SHP77 treated with DMSO at 0.1 percent for 48 hours (cell line): Measurements from ENCODE around the gene TATDN2.

ENCODE experiments used
- DNase-seq: peaks from one replicate; lab custom pipeline; 2025; lab: John Stamatoyannopoulos, UW

The TATDN2 gene

GRCh38 chr3:10248184-10248983 is at the start of gene TATDN2:
TSS of gene TATDN2 (plus strand) at chr3:10248459. CDS start at chr3:10249201, 742 bp downstream.
- peak; percentile 89 for DNase-seq

- DNase-seq = no peak
These were observed 49.3 kb upstream of the TATDN2 start for GRCh38 chr3:10198761-10199649.

- no peak for DNase-seq
These were observed 43.3 kb upstream of the TATDN2 start for GRCh38 chr3:10204921-10205320.

GRCh38 chr3:10205451-10206165 is 42.7 kb upstream of the TATDN2 start:
- no peak for DNase-seq

DNA sequence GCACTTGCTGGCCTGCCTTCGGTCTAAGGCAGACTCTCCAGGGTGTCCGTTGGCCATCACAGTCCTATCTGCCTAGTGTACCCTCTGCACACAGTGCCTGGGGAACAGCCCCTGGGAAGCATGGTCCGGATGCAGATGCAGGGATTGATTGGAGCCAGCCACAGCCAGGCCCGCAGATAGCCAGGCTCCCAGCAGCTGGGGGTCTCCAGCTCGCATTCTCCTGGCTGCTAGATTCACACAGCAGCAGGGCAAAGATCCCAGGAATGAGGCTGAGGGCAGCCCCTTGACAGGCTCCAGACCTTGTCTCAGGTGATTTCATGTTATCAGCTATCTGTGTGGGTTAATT is 42.1 kb upstream of the TATDN2 start:
- no peak for DNase-seq

GRCh38 chr3:10213156-10213792 is 35.0 kb upstream of the TATDN2 start:
- DNase-seq = no peak

DNA sequence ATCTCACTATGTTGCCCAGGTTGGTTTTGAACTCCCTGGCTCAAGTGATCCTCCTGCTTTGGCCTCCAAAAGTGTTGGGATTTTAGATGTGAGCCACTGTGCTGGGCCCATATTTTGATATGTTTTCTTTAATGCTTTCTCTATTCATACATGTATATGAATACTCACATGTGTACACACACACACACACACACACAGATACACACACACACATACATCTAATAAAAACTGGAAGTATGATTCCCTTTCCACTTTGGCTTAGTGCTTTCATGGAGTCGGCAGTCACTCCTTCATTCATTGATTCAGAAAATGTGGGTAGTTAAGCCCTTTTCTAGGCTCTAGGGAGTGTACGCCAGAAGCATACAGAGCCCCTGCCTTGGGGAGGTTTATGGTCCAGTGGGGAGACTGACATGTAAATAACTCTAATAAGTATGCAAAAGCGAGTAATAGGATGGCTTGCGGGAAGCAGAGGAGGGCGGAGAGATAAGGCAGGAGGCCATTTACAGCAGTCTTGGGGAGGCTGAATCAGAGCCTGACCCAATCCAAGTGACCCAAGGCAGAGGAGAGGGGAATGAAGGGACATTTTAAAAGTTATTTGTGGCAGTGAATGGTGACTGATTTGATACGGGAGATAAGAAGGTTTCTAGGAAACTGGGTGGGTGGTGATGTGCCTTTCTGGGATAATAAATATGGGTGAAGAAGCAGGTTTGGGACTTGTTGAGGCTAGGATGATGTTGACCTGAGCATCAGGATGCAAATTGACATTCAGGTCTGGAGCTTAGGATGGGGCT is 32.5 kb upstream of the TATDN2 start:
- DNase-seq = no peak

DNA sequence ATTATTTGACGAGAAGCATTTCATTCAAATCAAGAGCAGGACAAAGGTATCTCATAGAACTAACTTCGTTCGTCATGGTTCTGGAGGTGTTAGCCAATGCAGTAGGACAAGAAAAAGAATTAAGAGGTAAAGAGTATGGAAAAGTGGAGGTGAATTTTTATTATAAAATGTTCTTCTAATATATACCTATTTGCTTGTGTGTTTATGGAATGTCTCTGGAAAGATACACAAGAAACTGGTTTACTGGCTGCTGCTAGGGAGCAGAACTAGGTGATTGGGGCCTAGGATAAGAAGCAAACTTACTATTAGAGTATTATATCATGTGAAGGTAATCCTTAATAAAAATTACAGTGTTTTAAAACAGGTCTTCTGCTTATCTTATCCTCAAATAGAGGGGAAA is 30.9 kb upstream of the TATDN2 start:
- DNase-seq = no peak

- DNase-seq = no peak
These were observed 28.5 kb upstream of the TATDN2 start for GRCh38 chr3:10219737-10220136.

GRCh38 chr3:10223676-10224639 is 24.3 kb upstream of the TATDN2 start:
- DNase-seq = no peak

DNA sequence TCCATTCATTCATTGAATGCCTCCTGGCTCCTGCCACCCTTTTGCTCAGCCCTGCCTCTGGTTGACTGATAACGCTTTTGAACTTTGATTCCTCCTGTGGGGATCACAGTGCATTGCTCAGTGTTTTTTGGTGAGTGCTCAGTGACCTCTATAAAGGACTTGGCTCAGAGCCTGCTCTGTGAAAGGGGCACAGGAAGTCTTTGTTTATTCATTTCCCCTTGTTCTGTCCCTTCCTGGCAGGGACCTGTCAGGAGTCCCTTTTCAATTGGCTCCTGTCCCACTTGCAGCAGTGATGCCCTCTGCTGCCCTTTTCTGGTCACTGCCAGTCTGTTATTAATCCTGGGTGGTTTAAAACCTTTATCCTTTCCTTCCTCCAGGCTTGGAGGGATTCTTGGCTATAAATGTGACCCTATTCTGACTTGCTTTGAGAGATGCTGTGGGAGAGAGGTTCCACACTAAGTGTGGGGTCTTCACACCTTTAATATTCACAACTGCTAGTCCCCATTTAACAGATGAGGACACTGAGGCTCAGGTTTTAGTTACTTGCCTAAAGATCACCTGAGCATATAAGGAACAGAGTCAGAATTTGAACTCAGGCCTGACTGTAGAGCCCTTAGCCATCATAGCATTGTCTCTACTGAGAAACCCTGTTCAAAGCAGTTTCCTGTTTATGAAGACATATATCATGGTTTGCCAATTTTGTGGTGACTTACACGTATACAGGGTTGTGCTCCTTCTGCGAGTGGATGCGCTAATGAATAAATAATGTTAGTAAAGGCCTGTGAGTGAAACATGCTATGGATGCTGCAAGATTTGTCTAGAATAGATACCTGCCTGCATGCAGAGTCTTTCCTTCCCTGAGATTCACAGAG is 23.2 kb upstream of the TATDN2 start:
- DNase-seq = peak; percentile 78

- no peak for DNase-seq
These were observed 22.0 kb upstream of the TATDN2 start for GRCh38 chr3:10226293-10226692.

- DNase-seq = no peak
These were observed 19.9 kb upstream of the TATDN2 start for GRCh38 chr3:10228248-10228950.

GRCh38 chr3:10229576-10229975 is 18.7 kb upstream of the TATDN2 start:
- no peak for DNase-seq

- no peak for DNase-seq
These were observed 16.1 kb upstream of the TATDN2 start for GRCh38 chr3:10232137-10232536.

- no peak for DNase-seq
These were observed 14.3 kb upstream of the TATDN2 start for GRCh38 chr3:10233988-10234387.

GRCh38 chr3:10234526-10235230 is 13.6 kb upstream of the TATDN2 start:
- no peak for DNase-seq

DNA sequence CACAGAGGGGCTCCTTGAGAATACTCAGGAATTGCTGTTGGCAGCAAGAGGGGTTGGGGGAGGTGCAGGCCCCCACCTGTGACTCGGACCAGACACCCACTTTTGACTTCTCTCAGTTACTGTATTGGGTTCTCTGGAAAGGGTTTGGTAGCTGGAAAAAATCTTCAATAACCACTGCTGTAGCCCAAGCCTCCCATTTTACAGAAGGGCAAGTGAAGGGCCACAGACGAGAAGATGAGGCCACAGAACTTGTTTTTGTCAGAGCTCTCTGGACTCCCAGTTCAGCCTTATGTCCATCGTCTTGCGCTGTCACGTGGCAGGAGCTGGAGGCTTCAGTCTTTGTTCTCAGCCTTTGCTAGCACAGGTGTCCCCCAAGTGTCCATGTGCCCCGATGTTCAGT is 12.7 kb upstream of the TATDN2 start:
- no peak for DNase-seq
